8988T (cell line): Measurements from ENCODE around the gene TLCD2.
"Not testable (repeated sequence)": the region's sequence is repeated elsewhere in the genome, so short reads cannot be mapped to it uniquely, and the experiment has no call there.

Experiments
- DNase-seq: peaks from one replicate; pipeline ENCODE4 v3.0.0; 2011

TLCD2 gene

GRCh38 chr17:1715803-1716075, 5.6 kb upstream of the TLCD2 start:
- no peak for DNase-seq

- no peak for DNase-seq
Observed at GRCh38 chr17:1714980-1715802, 5.0 kb upstream of the TLCD2 start.

GRCh38 chr17:1714427-1714979, 4.3 kb upstream of the TLCD2 start:
- DNase-seq, result peak; percentile 79

GRCh38 chr17:1713878-1714426, 3.8 kb upstream of the TLCD2 start:
- DNase-seq, result no peak

- no peak for DNase-seq
Observed at GRCh38 chr17:1713160-1713877, 3.1 kb upstream of the TLCD2 start.

- DNase-seq, result no peak
Observed at GRCh38 chr17:1712271-1712670, 2.1 kb upstream of the TLCD2 start.

GRCh38 chr17:1711804-1712203, 1.6 kb upstream of the TLCD2 start:
- DNase-seq, result no peak

- DNase-seq, result no peak
Observed at GRCh38 chr17:1710807-1711553, 803 bp upstream of the TLCD2 start.

GRCh38 chr17:1709403-1709951, 700 bp downstream of the TLCD2 start:
- no peak for DNase-seq

GRCh38 chr17:1708791-1709346, 1.3 kb downstream of the TLCD2 start:
- not testable (repeated sequence) for DNase-seq

GRCh38 chr17:1707107-1707506, 3.1 kb downstream of the TLCD2 start:
- no peak for DNase-seq

- DNase-seq, result no peak
Observed at GRCh38 chr17:1705004-1705403, 5.2 kb downstream of the TLCD2 start.

- no peak for DNase-seq
Observed at GRCh38 chr17:1703063-1703462, 7.1 kb downstream of the TLCD2 start.

GRCh38 chr17:1699891-1700290, 10.3 kb downstream of the TLCD2 start:
- DNase-seq, result not testable (repeated sequence)

GRCh38 chr17:1697681-1698080, 12.5 kb downstream of the TLCD2 start:
- DNase-seq, result no peak

- DNase-seq, result no peak
Observed at GRCh38 chr17:1695365-1695764, 14.8 kb downstream of the TLCD2 start.

- no peak for DNase-seq
Observed at GRCh38 chr17:1693339-1693738, 16.8 kb downstream of the TLCD2 start.

- no peak for DNase-seq
Observed at GRCh38 chr17:1690544-1691221, 19.5 kb downstream of the TLCD2 start.

- not testable (repeated sequence) for DNase-seq
Observed at GRCh38 chr17:1688405-1688804, 21.8 kb downstream of the TLCD2 start.

GRCh38 chr17:1686086-1686485, 24.1 kb downstream of the TLCD2 start:
- DNase-seq, result no peak

- peak; percentile 94 for DNase-seq
Observed at GRCh38 chr17:1684378-1685189, 25.6 kb downstream of the TLCD2 start, which contains the start of gene PRPF8. Gene PRPF8 (minus strand): TSS chr17:1684867. CDS start chr17:1684571, 296 bp downstream.
